ENCODE measurements around the gene ABCB4.

ABCB4 gene

GRCh38 chr7:87426160-87426559 lies 49.3 kb downstream of the ABCB4 start:
- no peaks in the 10 kb centered on the region for H3K79me2 ChIP-seq (ENCODE audit: control insufficient read depth, low read length)
- H3K27me3 ChIP-seq (ENCODE audit: control insufficient read depth, low read length), result no peaks in the 10 kb centered on the region
- H3F3A ChIP-seq (ENCODE audit: control insufficient read depth, insufficient read depth), result no peaks in the 10 kb centered on the region
- no peak overlapping the region for H3K27ac ChIP-seq (ENCODE audit: low read depth, low read length)
- no peaks in the 10 kb centered on the region for H4K20me1 ChIP-seq (ENCODE audit: control insufficient read depth, insufficient read depth, low read depth, low read length)
- TF ChIP-seq CTCF (IDR thresholded peaks at IDR 0.05; ENCODE audit: low read depth, low read length, poor library complexity, severe bottlenecking), result no peak
- no peak for TF ChIP-seq EZH2phosphoT487 (IDR thresholded peaks at IDR 0.05; ENCODE audit: borderline replicate concordance, low read length)
- 0 out of 2 replicates have a peak overlapping the region, but pooled peaks have one; percentile 2 for H3K4me2 ChIP-seq (ENCODE audit: low read length)
- H3K9me2 ChIP-seq (replicated peaks; ENCODE audit: control insufficient read depth, low read length), result no peaks in the 10 kb centered on the region
- peaks cover 9% of the 10 kb centered on the region for H3K4me1 ChIP-seq (ENCODE audit: control insufficient read depth, low read length)
- no peaks in the 10 kb centered on the region for H3K9me3 ChIP-seq (ENCODE audit: control insufficient read depth, insufficient read depth, low read length)
- no peak overlapping the region for H3K4me3 ChIP-seq (ENCODE audit: low read length)
- H3K36me3 ChIP-seq (ENCODE audit: control insufficient read depth, low read length), result no peaks in the 10 kb centered on the region

- Histone ChIP-seq H3K4me3 (ENCODE audit: low read length) (no peak overlapping the region), H3K4me2 (ENCODE audit: low read length) (no peak overlapping the region), H3K27ac (ENCODE audit: low read depth, low read length) (no peak overlapping the region), H3K9me2 (replicated peaks; ENCODE audit: control insufficient read depth, low read length) (no peaks in the 10 kb centered on the region), H4K20me1 (ENCODE audit: control insufficient read depth, insufficient read depth, low read depth, low read length) (no peaks in the 10 kb centered on the region), H3K36me3 (ENCODE audit: control insufficient read depth, low read length) (no peaks in the 10 kb centered on the region), H3K9me3 (ENCODE audit: control insufficient read depth, insufficient read depth, low read length) (no peaks in the 10 kb centered on the region), H3F3A (ENCODE audit: control insufficient read depth, insufficient read depth) (no peaks in the 10 kb centered on the region), H3K27me3 (ENCODE audit: control insufficient read depth, low read length) (no peaks in the 10 kb centered on the region), H3K79me2 (ENCODE audit: control insufficient read depth, low read length) (no peaks in the 10 kb centered on the region), H3K4me1 (ENCODE audit: control insufficient read depth, low read length) (peaks cover 9% of the 10 kb centered on the region)
- no peak for TF ChIP-seq CTCF (IDR thresholded peaks at IDR 0.05; ENCODE audit: low read depth, low read length, poor library complexity, severe bottlenecking)
- TF ChIP-seq EZH2phosphoT487 (IDR thresholded peaks at IDR 0.05; ENCODE audit: borderline replicate concordance, low read length), result no peak
Observed at GRCh38 chr7:87424075-87424474, 51.4 kb downstream of the ABCB4 start.

GRCh38 chr7:87420173-87420572 lies 55.3 kb downstream of the ABCB4 start:
- Histone ChIP-seq H3K9me2 (replicated peaks; ENCODE audit: control insufficient read depth, low read length) (no peaks in the 10 kb centered on the region), H3K79me2 (ENCODE audit: control insufficient read depth, low read length) (no peaks in the 10 kb centered on the region), H4K20me1 (ENCODE audit: control insufficient read depth, insufficient read depth, low read depth, low read length) (no peaks in the 10 kb centered on the region), H3K27ac (ENCODE audit: low read depth, low read length) (no peak overlapping the region), H3F3A (ENCODE audit: control insufficient read depth, insufficient read depth) (no peaks in the 10 kb centered on the region), H3K27me3 (ENCODE audit: control insufficient read depth, low read length) (no peaks in the 10 kb centered on the region), H3K4me1 (ENCODE audit: control insufficient read depth, low read length) (no peaks in the 10 kb centered on the region), H3K9me3 (ENCODE audit: control insufficient read depth, insufficient read depth, low read length) (no peaks in the 10 kb centered on the region), H3K4me3 (ENCODE audit: low read length) (no peak overlapping the region), H3K4me2 (ENCODE audit: low read length) (no peak overlapping the region), H3K36me3 (ENCODE audit: control insufficient read depth, low read length) (no peaks in the 10 kb centered on the region)
- TF ChIP-seq CTCF (IDR thresholded peaks at IDR 0.05; ENCODE audit: low read depth, low read length, poor library complexity, severe bottlenecking) (no peak), EZH2phosphoT487 (IDR thresholded peaks at IDR 0.05; ENCODE audit: borderline replicate concordance, low read length) (no peak)

Measured in DOHH2 (cell line).